Measurements from ENCODE around the gene RGS6.

RGS6 gene

GRCh38 chr14:72554401-72554800, 622.2 kb downstream of the RGS6 start:
- no peak for TF ChIP-seq CTCF (IDR thresholded peaks at IDR 0.05; ENCODE audit: low read depth, low read length)
- DNase-seq (ENCODE audit: extremely low read depth, low read depth) = no peak

GRCh38 chr14:72554994-72555608, 622.9 kb downstream of the RGS6 start:
- DNase-seq (ENCODE audit: extremely low read depth, low read depth) = no peak
- TF ChIP-seq CTCF (IDR thresholded peaks at IDR 0.05; ENCODE audit: low read depth, low read length) = no peak

GRCh38 chr14:72555609-72556000, 623.4 kb downstream of the RGS6 start:
- DNase-seq (ENCODE audit: extremely low read depth, low read depth) = no peak
- TF ChIP-seq CTCF (IDR thresholded peaks at IDR 0.05; ENCODE audit: low read depth, low read length) = no peak

GRCh38 chr14:72557671-72558070, 625.4 kb downstream of the RGS6 start:
- no peak for TF ChIP-seq CTCF (IDR thresholded peaks at IDR 0.05; ENCODE audit: low read depth, low read length)
- DNase-seq (ENCODE audit: extremely low read depth, low read depth) = no peak

GRCh38 chr14:72558721-72559120, 626.5 kb downstream of the RGS6 start:
- DNase-seq (ENCODE audit: extremely low read depth, low read depth) = peak; percentile 57
- TF ChIP-seq CTCF (IDR thresholded peaks at IDR 0.05; ENCODE audit: low read depth, low read length) = no peak

GRCh38 chr14:72559202-72559601, 627.0 kb downstream of the RGS6 start:
- TF ChIP-seq CTCF (IDR thresholded peaks at IDR 0.05; ENCODE audit: low read depth, low read length) = no peak
- DNase-seq (ENCODE audit: extremely low read depth, low read depth) = no peak

- no peak for TF ChIP-seq CTCF (IDR thresholded peaks at IDR 0.05; ENCODE audit: low read depth, low read length)
- no peak for DNase-seq (ENCODE audit: extremely low read depth, low read depth)
Observed at GRCh38 chr14:72559669-72560255, 627.5 kb downstream of the RGS6 start.
